ENCODE results near the gene LKAAEAR1.

The LKAAEAR1 gene

DNA sequence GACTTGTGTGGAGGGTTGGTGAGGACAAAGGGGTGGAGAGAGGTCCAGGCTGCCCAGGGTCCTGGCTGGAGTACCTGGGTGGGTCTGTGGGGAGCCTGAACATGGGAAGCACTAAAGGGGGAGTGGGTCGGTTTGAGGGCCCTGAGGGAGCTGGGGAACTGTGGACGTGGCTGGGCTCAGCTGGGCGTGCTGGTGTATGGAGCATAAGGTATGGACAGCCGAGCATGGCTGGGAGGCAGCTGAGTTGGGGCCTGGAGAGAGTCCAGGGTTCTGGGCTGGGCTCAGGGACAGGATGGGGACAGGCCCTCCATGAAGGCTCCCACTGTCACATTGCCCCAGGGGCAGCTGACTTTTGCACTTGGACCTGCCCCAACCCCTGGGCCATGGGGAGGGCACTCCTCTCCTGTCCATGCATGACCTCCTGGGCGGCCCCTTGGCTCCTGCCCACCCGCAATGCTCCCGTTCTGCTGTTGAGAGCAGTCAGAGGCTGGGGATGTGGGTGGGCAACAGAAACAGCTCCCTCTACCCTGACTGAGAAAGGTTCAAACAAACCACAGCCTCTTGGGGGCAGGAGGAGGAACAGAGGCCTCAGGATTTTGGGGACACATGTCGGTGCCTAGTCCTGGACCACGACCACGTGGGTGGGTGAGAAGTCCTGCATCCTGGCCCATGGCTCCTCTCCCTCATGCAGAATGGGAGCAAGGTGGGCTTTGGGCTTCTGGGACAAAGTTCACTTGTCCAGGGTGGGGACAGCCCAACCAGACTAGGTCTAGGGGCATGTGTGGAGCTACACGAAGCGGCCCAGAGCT is 43.8 kb downstream of the LKAAEAR1 start:
- DNase-seq: no peak

DNA sequence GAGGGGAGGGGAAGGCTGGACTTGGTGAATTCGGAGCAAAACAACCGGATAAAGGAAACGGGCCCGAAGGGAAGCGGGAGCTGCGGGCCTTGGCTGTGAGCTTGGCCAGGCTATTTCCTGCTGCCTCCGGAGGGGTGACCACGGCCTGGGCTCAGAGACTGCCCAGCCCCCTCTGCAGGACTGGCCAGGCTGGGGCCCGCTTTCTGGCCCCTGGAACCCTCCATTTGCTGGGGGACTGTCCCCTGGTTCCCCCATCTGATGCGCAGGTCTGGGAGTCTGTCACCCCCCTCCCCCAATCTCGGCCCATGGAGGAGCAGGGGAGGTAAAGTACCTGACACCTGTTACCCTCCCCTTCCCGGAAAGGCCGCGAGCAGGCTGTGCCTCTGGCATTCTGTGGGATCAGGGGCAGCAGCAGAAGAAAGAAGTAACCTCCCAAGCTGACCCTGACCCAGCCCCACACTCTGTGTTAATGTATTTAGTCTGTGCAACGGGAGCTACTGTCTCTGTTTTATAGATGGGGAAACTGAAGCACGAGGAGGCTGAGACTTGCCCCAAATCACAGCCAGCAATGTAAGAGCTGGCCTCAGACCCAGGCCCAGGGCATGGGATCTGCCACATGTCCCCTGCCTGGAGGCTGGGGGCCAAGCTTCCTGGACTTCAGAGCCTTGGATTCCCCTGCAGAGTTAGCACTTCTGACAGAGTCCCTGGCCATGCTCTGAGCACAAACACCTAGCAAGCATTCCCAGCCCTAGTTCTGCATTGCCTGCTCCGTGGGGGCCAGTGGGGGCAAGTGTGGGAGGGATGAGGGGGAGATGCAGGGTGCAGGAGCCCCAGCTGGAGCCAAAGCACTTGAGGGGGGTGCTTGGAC is 44.7 kb downstream of the LKAAEAR1 start:
- no peak for DNase-seq

DNA sequence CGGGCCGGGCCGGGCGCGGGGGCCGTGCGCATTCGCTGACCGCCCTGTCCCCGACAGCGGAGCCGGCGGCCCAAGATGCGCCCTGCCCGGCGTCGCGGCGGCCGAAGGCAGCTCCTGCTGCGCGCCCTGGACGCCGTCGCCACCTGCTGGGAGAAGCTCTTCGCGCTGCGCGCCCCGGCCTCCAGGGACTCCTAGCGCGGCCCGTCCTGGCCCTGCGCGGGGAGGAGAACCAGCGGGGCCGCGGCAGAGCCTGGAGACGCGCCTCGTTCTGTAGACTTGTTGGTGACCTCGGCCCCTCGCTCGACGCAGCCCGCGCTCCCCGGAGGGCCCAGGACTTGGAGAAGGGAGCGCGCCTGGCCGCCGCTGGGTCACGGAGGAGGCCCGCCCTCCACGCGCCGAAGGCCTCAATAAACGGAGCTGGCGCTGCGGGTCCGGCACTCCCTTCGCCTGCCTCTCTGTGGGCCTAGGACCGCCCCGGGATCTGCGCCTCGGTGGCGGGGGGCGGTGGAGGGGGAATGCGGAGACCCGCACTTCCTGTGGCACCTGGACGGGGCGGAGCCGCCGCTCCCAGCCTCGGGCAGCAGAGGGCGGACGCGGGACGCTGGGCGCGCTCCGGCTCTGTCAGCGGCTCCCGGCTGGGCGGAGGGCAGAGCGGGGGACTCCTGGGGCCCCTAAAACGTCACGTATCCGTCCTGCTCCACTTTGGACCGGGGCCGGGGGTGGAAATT is 45.5 kb downstream of the LKAAEAR1 start:
- DNase-seq: peak in 13 of 56 donors; percentile 1 to 47 (median 12)

GRCh38 chr20:64038224-64038564 is 46.0 kb downstream of the LKAAEAR1 start:
- no peak for DNase-seq

DNA sequence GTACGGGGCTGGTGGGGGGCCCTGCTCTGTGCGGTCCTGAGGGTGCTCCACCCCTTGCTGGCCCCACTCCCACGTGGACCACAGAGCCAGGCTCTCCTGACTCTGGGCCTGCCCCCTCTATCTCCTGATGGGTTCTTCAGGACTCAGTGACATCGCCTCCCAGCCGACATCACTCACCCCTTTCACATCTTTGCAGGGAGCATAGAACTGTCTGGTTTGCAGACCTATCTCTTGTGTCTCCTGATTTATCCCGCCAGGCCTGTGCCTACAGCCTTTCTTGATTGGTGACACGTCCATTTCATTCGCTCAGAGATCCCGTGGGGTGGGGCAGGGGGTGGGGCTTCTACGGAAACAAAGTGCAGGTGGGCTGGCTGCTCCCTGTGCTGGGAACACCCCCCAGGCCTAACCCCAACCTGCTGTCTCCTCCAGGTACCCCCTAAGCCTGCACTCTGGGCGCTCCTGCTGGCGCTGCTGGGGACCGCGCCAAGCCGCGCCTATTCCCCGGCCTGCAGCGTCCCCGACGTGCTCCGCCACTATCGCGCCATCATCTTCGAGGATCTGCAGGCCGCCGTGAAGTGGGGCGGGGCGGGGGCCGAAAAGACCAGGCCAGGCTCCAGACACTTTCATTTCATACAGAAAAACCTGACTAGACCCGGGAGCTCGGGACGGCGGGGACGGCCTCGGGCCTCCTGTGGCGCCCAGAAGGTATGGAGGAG is 46.5 kb downstream of the LKAAEAR1 start:
- no peak for DNase-seq

GRCh38 chr20:64037199-64037497 is 47.0 kb downstream of the LKAAEAR1 start:
- no peak for DNase-seq

GRCh38 chr20:64036346-64037198 is 47.6 kb downstream of the LKAAEAR1 start:
- no peak for DNase-seq

GRCh38 chr20:64035933-64036345 is 48.3 kb downstream of the LKAAEAR1 start, which contains the start of gene C20orf204:
C20orf204 (plus strand) TSS chr20:64036182; CDS start chr20:64036324, 142 bp downstream.
- no peak for DNase-seq

- no peak for DNase-seq
Measured at GRCh38 chr20:64035066-64035932, 48.9 kb downstream of the LKAAEAR1 start.

DNA sequence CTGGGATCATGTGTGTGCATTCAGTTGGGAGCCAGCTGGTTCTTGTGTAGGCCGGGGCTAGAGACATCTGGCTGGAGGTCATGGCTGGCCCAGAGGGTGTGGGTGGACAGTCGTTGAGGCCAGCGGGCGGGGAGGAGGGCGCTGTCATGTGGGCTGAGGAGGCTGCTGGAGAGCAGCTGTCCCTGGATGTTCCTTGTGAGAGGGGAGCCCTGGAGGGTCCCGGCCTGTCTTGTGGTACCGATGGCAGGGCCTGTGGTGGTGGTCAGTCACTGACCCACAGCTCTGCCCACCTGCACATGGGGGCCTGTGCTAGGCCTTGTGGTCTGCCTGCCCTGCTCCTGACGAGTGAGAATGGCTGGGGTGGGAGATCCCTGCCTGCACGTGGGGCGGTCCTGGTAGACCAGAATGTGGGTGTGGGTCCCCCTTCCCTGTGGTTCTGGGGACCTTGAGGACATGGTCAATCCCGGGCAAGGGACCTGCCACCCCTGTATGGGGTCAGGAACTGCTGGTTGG is 50.2 kb downstream of the LKAAEAR1 start:
- no peak for DNase-seq

Measured in amygdala (tissue), 56 donors.